HG03108 (cell line): Measurements from ENCODE around the gene CMIP.

Experiments
- ATAC-seq: cut with Tn5 transposase; IDR thresholded peaks from one replicate; pipeline ENCODE4 v1.9.1; 2021; ENCODE audit warnings: moderate library complexity; ENCODE audit not compliant: unreplicated experiment

Gene CMIP

GRCh38 chr16:81632392-81633146 is 188.0 kb downstream of the CMIP start:
- no peak for ATAC-seq

- ATAC-seq = no peak
Observed at GRCh38 chr16:81633147-81633619, 188.6 kb downstream of the CMIP start.

GRCh38 chr16:81633680-81634379 is 189.2 kb downstream of the CMIP start:
- no peak for ATAC-seq

GRCh38 chr16:81634380-81635062 is 189.9 kb downstream of the CMIP start:
- ATAC-seq = no peak

- ATAC-seq = no peak
Observed at GRCh38 chr16:81635063-81635937, 190.7 kb downstream of the CMIP start.

- no peak for ATAC-seq
Observed at GRCh38 chr16:81636298-81636993, 191.8 kb downstream of the CMIP start.

GRCh38 chr16:81637336-81638235 is 193.0 kb downstream of the CMIP start:
- ATAC-seq = no peak

GRCh38 chr16:81638286-81638945 is 193.8 kb downstream of the CMIP start:
- no peak for ATAC-seq

GRCh38 chr16:81639348-81639747 is 194.7 kb downstream of the CMIP start:
- ATAC-seq = no peak

GRCh38 chr16:81639931-81640680 is 195.5 kb downstream of the CMIP start:
- ATAC-seq = no peak

GRCh38 chr16:81640681-81641070 is 196.1 kb downstream of the CMIP start:
- ATAC-seq = no peak

GRCh38 chr16:81641395-81642106 is 196.9 kb downstream of the CMIP start:
- ATAC-seq = no peak

GRCh38 chr16:81642107-81642436 is 197.5 kb downstream of the CMIP start:
- no peak for ATAC-seq

- no peak for ATAC-seq
Observed at GRCh38 chr16:81642943-81643342, 198.3 kb downstream of the CMIP start.

- ATAC-seq = no peak
Observed at GRCh38 chr16:81645266-81645694, 200.7 kb downstream of the CMIP start.

GRCh38 chr16:81645925-81646324 is 201.3 kb downstream of the CMIP start:
- no peak for ATAC-seq

- no peak for ATAC-seq
Observed at GRCh38 chr16:81646561-81646960, 202.0 kb downstream of the CMIP start.
